K562 (cell line): ENCODE results near the gene RAD21L1. TPM values are rescaled to one million over a fixed set of nuclear protein-coding genes. Genes with fewer than 3 reads are reported as not detected.

ENCODE experiments used
- ADNP ChIP-seq: fragments of 200-800 bp; sonication (Bioruptor generic); IDR thresholded peaks from 2 replicates; pipeline ENCODE4 v1.6.1; 2016; ENCODE audit warnings: missing genetic modification characterization, missing compliant biosample characterization
- ARID3B ChIP-seq: fragments of 250-450 bp; sonication (Bioruptor Pico); IDR thresholded peaks from 2 replicates; pipeline ENCODE4 v1.4.0; 2020; ENCODE audit warnings: borderline replicate concordance
- CBX2 ChIP-seq: fragments of 200-600 bp; sonication (generic); IDR thresholded peaks from one replicate; pipeline ENCODE4 v1.6.1; 2012; ENCODE audit warnings: mild to moderate bottlenecking, low read length, inconsistent platforms; ENCODE audit not compliant: insufficient read depth, poor library complexity, severe bottlenecking
- CCNT2 ChIP-seq: IDR thresholded peaks from 2 replicates; pipeline ENCODE4 v1.6.1; 2011; ENCODE audit warnings: borderline replicate concordance, low read depth, mild to moderate bottlenecking, moderate library complexity, mixed read lengths, low read length; ENCODE audit not compliant: insufficient read length; ENCODE audit errors: extremely low read depth
- CGGBP1 ChIP-seq: fragments of 250-450 bp; sonication (Bioruptor Pico); IDR thresholded peaks from 2 replicates; pipeline ENCODE4 v1.9.0; 2021; ENCODE audit warnings: mild to moderate bottlenecking
- DPF2 ChIP-seq: fragments of 450-650 bp; IDR thresholded peaks from 2 replicates; pipeline ENCODE4 v1.6.1; 2016
- FOXJ2 ChIP-seq: fragments of 200-800 bp; sonication (Bioruptor generic); IDR thresholded peaks from 2 replicates; pipeline ENCODE4 v1.6.1; 2016; ENCODE audit warnings: missing genetic modification characterization, missing compliant biosample characterization
- GTF2F1 ChIP-seq: IDR thresholded peaks from 2 replicates; pipeline ENCODE4 v1.6.1; 2011; ENCODE audit warnings: low read depth, low read length, improper control_type of control experiment
- HBP1 ChIP-seq: fragments of 450-650 bp; formaldehyde crosslinking; IDR thresholded peaks from 2 replicates; pipeline ENCODE4 v1.4.0; 2022; ENCODE audit warnings: missing genetic modification characterization
- HNRNPK ChIP-seq: fragments of 200-400 bp; formaldehyde crosslinking; IDR thresholded peaks from one replicate; pipeline ENCODE4 v1.6.1; 2018; ENCODE audit warnings: mild to moderate bottlenecking, low read depth, low read length; ENCODE audit not compliant: poor library complexity, severe bottlenecking
- L3MBTL2 ChIP-seq: fragments of 450-650 bp; IDR thresholded peaks from 2 replicates; pipeline ENCODE4 v1.6.1; 2016; ENCODE audit warnings: mild to moderate bottlenecking, moderate library complexity
- LCOR ChIP-seq: sonication (generic); formaldehyde crosslinking; IDR thresholded peaks from 2 replicates; pipeline ENCODE4 v1.8.0; 2022; ENCODE audit warnings: mild to moderate bottlenecking, missing genetic modification reagents
- NRF1 ChIP-seq, 2 experiments: fragments of 450-650 bp; IDR thresholded peaks in 1 of 2; conservative IDR thresholded peaks in 1 of 2; 2 replicates each; pipeline ENCODE4 v1.6.1; 2014; ENCODE audit warnings: mild to moderate bottlenecking in 2 of 2
- RCOR1 ChIP-seq, 2 experiments: IDR thresholded peaks; 2 replicates each; pipeline ENCODE4 v1.6.1; 2012; ENCODE audit warnings: low read depth in 2 of 2, low read length in 2 of 2, borderline replicate concordance in 1 of 2, improper control_type of control experiment in 1 of 2
- SFPQ ChIP-seq: fragments of 200-400 bp; formaldehyde crosslinking; IDR thresholded peaks from 2 replicates; pipeline ENCODE4 v1.6.1; 2017; ENCODE audit warnings: mild to moderate bottlenecking, low read depth, low read length, moderate library complexity
- SP1 ChIP-seq: sonication (generic); formaldehyde crosslinking; IDR thresholded peaks from 2 replicates; pipeline ENCODE4 v1.8.1; 2022; ENCODE audit warnings: mild to moderate bottlenecking, missing genetic modification reagents
- TAF9B ChIP-seq: fragments of 450-650 bp; IDR thresholded peaks from 2 replicates; pipeline ENCODE4 v1.6.1; 2018; ENCODE audit warnings: mild to moderate bottlenecking; ENCODE audit not compliant: partially characterized antibody
- ZBTB34 ChIP-seq: fragments of 250-450 bp; sonication (Bioruptor Pico); IDR thresholded peaks from 2 replicates; pipeline ENCODE4 v1.8.0; 2021; ENCODE audit warnings: mild to moderate bottlenecking, moderate library complexity
- polyA plus RNA-seq, 8 experiments: library from polyadenylated mRNA; depleted of rRNA in 4 of 8; stranded (reverse) in 5 of 8; unstranded in 3 of 8; fragments of >200 nt; fragmentation: Nextera tagmentation in 2 of 8; fragmentation: Illumina TruSeq in 1 of 8; extraction: Ambion mirVana in 2 of 8; extraction: Trizol in 1 of 8; gene quantifications; 2 replicates each; pipeline versions ENCODE4 v1.2.1 to v1.2.3, GENCODE V29; 2011 to 2014; ENCODE audit warnings: inconsistent platforms in 1 of 8, missing spikeins in 1 of 8
- total RNA-seq, 7 experiments: library from RNA; depleted of rRNA in 6 of 7; stranded (reverse); fragments of >200 nt in 6 of 7; fragmentation: Illumina TruSeq in 2 of 7; extraction: Trizol in 2 of 7; gene quantifications; 2 replicates each; pipeline versions ENCODE4 v1.2.1 to v1.2.3, GENCODE V29; 2011 to 2021; ENCODE audit warnings: low replicate concordance in 1 of 7

Gene RAD21L1
- total and polyA plus RNA-seq, 9 of the 15 experiments (the other 6 are each of a cell fraction or from before 2014, with no cell fraction given) = 0.17 to 1.7 (median 0.45) TPM; not detected in 1

GRCh38 chr20:1266167-1266973 lies 40.5 kb downstream of the RAD21L1 start, which contains the start of gene SNPH (continued):
- TF ChIP-seq CGGBP1 (CRISPR knock-in tag) (no peak), CBX2 (no peak), DPF2 (peak; percentile 29; the same call in 1 of the 2 replicates), ADNP (no peak), ZBTB34 (CRISPR knock-in tag) (no peak), RCOR1 (IDR thresholded peaks at IDR 0.05; ENCODE audit: borderline replicate concordance in 1 of 2, low read depth in 2 of 2, low read length in 2 of 2) (0 out of 4 replicates have a peak, but pooled peaks of 1 of the 2 experiments have one; percentile 7), LCOR (CRISPR knock-in tag) (no peak), NRF1 (conservative IDR thresholded peaks at IDR 0.05 in 1 of 2, IDR thresholded peaks at IDR 0.05 in 1 of 2) (peak; percentile 67 to 71), L3MBTL2 (no peak), SFPQ (no peak), TAF9B (no peak), SP1 (CRISPR knock-in tag) (peak; percentile 42; the same call in 1 of the 2 replicates), HNRNPK (peak; percentile 60), FOXJ2 (tag) (no peak), ARID3B (CRISPR knock-in tag) (no peak), GTF2F1 (no peak), HBP1 (CRISPR knock-in tag) (no peak), CCNT2 (peak; percentile 24)
